ENCODE results near the gene ST3GAL2.
A peak's percentile ranks its signal among the peaks of the same experiment; 100 is the strongest.

ST3GAL2 gene

GRCh38 chr16:70442344-70442743 is 3.4 kb upstream of the ST3GAL2 start:
- DNase-seq (ENCODE audit: low read depth), result no peak
- TF ChIP-seq CTCF (conservative IDR thresholded peaks at IDR 0.05; ENCODE audit: low read depth, low read length), result no peak
- no peak overlapping the region for H3K4me3 ChIP-seq (ENCODE audit: low read length)

DNA sequence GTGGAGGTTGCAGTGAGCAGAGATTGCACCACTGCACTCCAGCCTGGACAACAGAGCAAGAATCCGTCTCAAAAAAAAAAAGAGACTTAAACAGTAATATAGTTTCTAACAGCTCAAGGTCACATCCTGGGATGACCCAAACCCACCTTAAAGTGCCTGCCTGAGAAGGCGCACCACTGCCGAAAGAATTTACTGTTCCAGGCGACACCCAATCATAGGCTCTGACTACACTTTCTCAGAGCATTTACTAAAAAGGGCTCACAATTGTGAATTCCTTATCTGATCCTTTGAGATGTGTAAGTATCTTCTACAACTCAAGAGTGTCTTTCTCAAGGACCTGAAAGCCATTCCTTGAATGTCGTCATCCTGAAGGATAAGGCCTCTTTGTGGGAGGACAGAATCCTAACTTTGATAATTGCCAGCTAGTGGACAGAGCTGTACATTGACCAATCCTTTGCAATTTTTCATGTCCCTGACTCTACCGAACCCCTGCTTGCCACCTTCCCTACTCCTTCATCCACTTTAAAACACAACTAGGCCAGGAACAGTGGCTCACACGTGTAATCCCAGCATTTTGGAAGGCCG is 2.6 kb upstream of the ST3GAL2 start:
- no peak for TF ChIP-seq CTCF (conservative IDR thresholded peaks at IDR 0.05; ENCODE audit: low read depth, low read length)
- H3K4me3 ChIP-seq (ENCODE audit: low read length), result no peak overlapping the region
- DNase-seq (ENCODE audit: low read depth), result no peak

GRCh38 chr16:70440009-70440692 is 1.3 kb upstream of the ST3GAL2 start:
- no peak for TF ChIP-seq CTCF (conservative IDR thresholded peaks at IDR 0.05; ENCODE audit: low read depth, low read length)
- DNase-seq (ENCODE audit: low read depth), result no peak
- no peak overlapping the region for H3K4me3 ChIP-seq (ENCODE audit: low read length)

- peak overlapping the region; percentile 73 for H3K4me3 ChIP-seq (ENCODE audit: low read length)
- no peak for TF ChIP-seq CTCF (conservative IDR thresholded peaks at IDR 0.05; ENCODE audit: low read depth, low read length)
- no peak for DNase-seq (ENCODE audit: low read depth)
Measured at GRCh38 chr16:70438585-70438968, 323 bp downstream of the ST3GAL2 start.

DNA sequence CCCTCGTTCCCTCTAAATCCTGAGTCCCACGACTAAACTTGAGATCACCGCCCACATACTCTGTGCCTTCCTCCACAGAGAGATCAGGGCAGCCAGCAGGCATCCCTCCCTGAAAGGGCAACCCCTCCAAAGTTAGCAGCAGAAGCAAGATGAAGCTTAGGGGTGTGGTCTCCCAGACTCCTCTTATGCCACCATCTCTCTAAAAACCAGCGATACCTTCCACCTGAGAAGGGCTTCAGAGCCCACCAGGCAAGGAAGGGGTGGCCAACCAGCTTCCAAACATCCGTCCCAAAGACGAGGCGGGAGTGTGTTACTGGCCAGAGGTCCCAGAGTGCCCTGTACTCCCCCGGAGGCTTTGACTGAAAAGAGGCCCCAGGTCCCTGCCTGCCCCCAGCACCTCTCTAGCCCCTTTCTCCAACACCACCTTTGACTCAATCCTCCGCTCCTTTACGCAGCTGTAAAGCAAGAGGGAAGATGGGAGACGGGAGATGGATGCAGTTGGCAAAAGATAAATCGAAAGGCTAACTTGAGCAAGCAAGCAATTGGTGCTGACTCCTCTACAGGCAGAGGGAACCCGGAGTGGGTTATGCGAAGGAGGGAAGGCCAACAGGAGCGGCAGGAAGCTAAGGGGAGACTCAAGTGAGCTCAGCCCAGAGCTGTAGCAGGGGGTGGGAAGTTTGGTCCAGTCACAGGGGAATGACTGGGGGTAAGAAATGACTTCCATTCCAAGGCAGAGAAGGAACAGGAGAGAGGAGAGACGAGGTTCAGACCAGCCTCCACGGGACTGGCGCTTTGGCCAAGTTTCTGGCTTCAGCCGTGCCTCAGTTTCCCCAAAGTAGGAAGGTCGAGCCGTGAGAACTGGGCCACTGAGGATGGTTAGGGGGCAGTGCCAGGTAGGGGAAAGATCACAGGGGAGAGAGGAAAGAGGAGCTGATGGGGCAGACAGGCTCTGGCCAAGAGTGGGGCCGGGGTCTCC is 1.0 kb downstream of the ST3GAL2 start:
- DNase-seq (ENCODE audit: low read depth), result no peak
- TF ChIP-seq CTCF (conservative IDR thresholded peaks at IDR 0.05; ENCODE audit: low read depth, low read length), result no peak
- peak overlapping the region; percentile 73 for H3K4me3 ChIP-seq (ENCODE audit: low read length)

- TF ChIP-seq CTCF (conservative IDR thresholded peaks at IDR 0.05; ENCODE audit: low read depth, low read length), result no peak
- no peak for DNase-seq (ENCODE audit: low read depth)
- H3K4me3 ChIP-seq (ENCODE audit: low read length), result peak overlapping the region; percentile 73
Measured at GRCh38 chr16:70437017-70437581, 1.8 kb downstream of the ST3GAL2 start.

Measured in retinal pigment epithelial cell (primary cell).